Activated CD4-positive, alpha-beta T cell treated with anti-CD3 and anti-CD28 coated beads, Interleukin-2, Interleukin-6, amounts not matched to agents 100 ng/mL and 50 ng/mL, durations not matched to agents 16 hours and 8 hours (primary cell): ENCODE measurements around the gene MAP3K1.

Experiments used
- DNase-seq: peaks from one replicate; pipeline ENCODE4 v3.0.0-alpha.2; 2020

MAP3K1 gene

GRCh38 chr5:56910210-56910965 is 95.0 kb downstream of the MAP3K1 start:
- peak; percentile 63 for DNase-seq

GRCh38 chr5:56913766-56914165 is 98.4 kb downstream of the MAP3K1 start:
- DNase-seq, result no peak

- DNase-seq, result no peak
Observed at GRCh38 chr5:56914678-56915077, 99.3 kb downstream of the MAP3K1 start.

- DNase-seq, result no peak
Observed at GRCh38 chr5:56917534-56917933, 102.2 kb downstream of the MAP3K1 start.

GRCh38 chr5:56918054-56918453 is 102.7 kb downstream of the MAP3K1 start:
- DNase-seq, result no peak

GRCh38 chr5:56919942-56920662 is 104.8 kb downstream of the MAP3K1 start:
- DNase-seq, result no peak

GRCh38 chr5:56922922-56923321 is 107.6 kb downstream of the MAP3K1 start:
- DNase-seq, result no peak

GRCh38 chr5:56934325-56934724 is 119.0 kb downstream of the MAP3K1 start:
- no peak for DNase-seq

- no peak for DNase-seq
Observed at GRCh38 chr5:56938858-56939257, 123.5 kb downstream of the MAP3K1 start.

- DNase-seq, result no peak
Observed at GRCh38 chr5:56941981-56942380, 126.6 kb downstream of the MAP3K1 start.
